Measurements from ENCODE around the gene UCHL3. TPM values are rescaled to one million over a fixed set of nuclear protein-coding genes. Genes with fewer than 3 reads are reported as not detected.

Gene UCHL3
- total RNA-seq, 1 donor, result 41.5 TPM

DNA sequence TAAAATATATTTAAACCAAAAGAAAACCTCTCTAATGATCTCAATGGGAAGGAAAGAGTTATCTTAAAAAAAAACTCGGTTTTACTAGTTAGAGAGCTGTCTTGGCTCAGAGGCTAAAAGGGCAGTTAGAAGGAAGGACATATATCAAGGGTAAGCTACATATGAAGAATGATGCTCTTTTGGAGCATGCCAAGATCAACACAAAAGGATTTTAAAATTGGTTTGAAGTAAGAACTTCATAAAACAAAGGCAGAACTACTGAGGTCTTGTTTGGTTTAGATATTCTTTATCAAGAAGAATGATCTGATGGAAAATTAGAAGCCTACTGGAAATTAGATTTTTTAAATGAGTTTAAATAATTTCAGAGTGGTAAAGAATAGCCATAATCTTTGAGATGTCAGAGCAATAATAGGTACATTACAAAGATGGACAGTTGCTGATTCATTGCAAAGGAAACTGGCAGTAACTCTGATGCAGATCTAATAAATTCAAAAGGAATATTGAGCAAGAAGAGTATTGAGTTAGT lies 47.1 kb downstream of the UCHL3 start:
- no peak overlapping the region for H3K4me3 ChIP-seq (ENCODE audit: low read depth, low read length)
- no peak for DNase-seq (ENCODE audit: low read depth)
- TF ChIP-seq, protein P1, sequence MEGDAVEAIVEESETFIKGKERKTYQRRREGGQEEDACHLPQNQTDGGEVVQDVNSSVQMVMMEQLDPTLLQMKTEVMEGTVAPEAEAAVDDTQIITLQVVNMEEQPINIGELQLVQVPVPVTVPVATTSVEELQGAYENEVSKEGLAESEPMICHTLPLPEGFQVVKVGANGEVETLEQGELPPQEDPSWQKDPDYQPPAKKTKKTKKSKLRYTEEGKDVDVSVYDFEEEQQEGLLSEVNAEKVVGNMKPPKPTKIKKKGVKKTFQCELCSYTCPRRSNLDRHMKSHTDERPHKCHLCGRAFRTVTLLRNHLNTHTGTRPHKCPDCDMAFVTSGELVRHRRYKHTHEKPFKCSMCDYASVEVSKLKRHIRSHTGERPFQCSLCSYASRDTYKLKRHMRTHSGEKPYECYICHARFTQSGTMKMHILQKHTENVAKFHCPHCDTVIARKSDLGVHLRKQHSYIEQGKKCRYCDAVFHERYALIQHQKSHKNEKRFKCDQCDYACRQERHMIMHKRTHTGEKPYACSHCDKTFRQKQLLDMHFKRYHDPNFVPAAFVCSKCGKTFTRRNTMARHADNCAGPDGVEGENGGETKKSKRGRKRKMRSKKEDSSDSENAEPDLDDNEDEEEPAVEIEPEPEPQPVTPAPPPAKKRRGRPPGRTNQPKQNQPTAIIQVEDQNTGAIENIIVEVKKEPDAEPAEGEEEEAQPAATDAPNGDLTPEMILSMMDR (IDR thresholded peaks at IDR 0.05; ENCODE audit: insufficient read depth, low read depth, low read length), result no peak

DNA sequence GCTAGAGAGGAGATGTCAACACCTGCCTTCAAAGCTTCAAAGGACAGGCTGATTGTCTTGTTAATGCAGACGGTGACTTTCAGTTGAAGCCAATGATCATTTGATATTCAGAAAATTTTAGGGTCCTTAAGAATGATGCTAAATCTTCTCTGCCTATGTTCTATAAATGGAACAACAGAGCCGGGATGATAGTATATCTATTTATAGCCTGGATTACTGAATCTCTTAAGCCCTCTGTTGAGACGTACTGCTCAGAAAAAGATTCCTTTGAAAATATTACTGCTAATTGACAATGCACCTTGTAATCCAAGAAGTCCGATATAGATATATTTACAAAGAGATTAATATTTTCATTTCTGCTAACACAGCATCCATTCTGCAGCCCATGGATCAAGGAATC lies 50.8 kb downstream of the UCHL3 start:
- TF ChIP-seq, protein P1 (IDR thresholded peaks at IDR 0.05; ENCODE audit: insufficient read depth, low read depth, low read length), result no peak
- no peak overlapping the region for H3K4me3 ChIP-seq (ENCODE audit: low read depth, low read length)
- DNase-seq (ENCODE audit: low read depth), result no peak

DNA sequence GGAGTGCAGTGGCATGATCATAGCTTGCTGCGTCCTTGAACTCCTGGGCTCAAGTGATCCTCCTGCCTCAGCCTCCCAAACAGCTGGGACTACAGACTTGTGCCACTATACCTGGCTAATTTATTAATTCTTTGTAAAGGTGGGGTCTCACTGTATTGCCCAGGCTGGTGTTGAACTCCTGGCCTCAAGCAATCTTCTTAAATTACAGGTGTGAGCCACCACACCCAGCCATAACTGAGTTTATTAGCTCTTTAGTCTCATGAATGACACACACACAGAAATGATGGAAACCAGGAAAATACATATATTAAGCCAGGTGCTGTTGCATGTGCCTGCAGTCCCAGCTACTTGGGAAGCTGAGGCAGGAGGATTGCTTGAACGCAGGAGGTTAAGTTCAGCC lies 53.4 kb downstream of the UCHL3 start:
- DNase-seq (ENCODE audit: low read depth), result no peak
- TF ChIP-seq, protein P1 (IDR thresholded peaks at IDR 0.05; ENCODE audit: insufficient read depth, low read depth, low read length), result no peak
- H3K4me3 ChIP-seq (ENCODE audit: low read depth, low read length), result no peak overlapping the region

DNA sequence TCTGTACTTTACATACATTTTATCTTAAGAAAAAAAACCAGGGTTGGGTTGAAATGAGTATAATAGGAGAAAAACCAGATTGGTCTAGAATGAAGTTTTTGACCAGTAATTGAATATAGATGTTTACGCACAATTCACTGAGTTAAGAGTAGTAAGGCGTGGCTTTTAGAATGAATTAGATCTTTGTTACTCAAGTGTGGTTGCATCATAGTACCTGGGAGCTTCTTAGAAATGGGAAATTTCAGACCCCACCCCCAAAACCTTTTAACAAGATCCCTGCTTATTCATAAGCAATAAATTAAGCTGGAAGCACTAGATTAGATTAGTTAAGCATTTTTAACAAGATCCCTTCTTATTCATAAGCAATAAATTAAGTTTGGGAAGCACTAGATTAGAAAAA lies 57.9 kb downstream of the UCHL3 start:
- TF ChIP-seq, protein P1 (IDR thresholded peaks at IDR 0.05; ENCODE audit: insufficient read depth, low read depth, low read length), result no peak
- no peak for DNase-seq (ENCODE audit: low read depth)
- no peak overlapping the region for H3K4me3 ChIP-seq (ENCODE audit: low read depth, low read length)

DNA sequence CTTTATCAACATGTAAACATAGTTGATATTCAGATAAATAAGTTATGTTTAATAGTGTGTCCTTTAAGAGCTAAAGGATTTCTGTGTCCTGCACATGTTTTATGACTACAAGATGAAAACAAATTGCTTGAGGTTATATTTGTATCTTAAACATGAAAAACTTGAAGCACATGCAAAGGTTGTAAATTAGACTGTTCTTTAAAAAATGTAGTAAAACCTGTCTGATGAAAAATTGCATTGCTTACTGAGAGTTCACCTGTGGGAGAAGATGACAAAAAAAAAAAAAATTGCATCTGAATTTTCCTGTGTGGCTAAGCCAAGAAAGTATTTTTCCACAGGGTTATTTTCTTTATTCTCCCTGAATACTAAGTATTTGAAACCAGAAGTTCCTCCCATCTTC lies 60.9 kb downstream of the UCHL3 start:
- TF ChIP-seq, protein P1 (IDR thresholded peaks at IDR 0.05; ENCODE audit: insufficient read depth, low read depth, low read length), result no peak
- DNase-seq (ENCODE audit: low read depth), result no peak
- H3K4me3 ChIP-seq (ENCODE audit: low read depth, low read length), result no peak overlapping the region

DNA sequence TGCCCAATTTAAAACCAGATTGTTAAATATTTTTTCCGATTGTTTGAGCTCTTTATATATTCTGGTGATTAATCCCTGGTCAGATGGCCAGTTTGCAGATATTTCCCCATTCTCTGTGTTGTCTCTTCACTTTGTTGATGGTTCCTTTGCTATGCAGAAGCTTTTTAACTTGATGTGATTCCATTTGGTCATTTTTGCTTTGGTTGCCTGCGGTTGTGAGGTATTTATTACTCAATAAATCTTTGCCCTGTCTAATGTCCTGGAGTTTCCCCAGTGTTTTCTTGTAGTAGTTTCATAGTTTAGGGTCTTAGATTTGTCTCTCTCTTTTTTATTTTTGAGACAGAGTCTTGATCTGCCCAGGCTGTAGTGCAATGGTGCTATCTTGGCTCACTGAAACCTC lies 62.8 kb downstream of the UCHL3 start:
- no peak overlapping the region for H3K4me3 ChIP-seq (ENCODE audit: low read depth, low read length)
- peak; percentile 82 for DNase-seq (ENCODE audit: low read depth)
- TF ChIP-seq, protein P1 (IDR thresholded peaks at IDR 0.05; ENCODE audit: insufficient read depth, low read depth, low read length), result no peak

DNA sequence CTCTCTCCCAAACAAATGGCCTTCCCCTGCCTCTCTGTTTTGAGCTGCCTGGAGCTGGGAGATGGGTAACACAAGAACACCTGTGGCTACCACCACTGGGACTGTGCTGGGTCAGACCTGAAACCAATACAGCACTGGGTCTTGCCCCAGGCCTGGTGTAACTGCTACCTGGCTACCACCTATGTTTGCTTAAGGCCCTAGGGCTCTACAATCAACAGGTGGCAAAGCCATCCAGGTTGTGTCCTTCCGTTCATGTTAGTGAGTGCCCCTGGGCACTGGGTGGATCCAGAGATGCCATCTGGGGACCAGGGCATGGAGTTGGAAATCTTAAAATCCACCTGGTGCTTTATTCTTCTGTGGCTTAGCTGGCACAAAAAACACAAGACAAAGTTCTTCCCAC lies 67.6 kb downstream of the UCHL3 start:
- no peak for DNase-seq (ENCODE audit: low read depth)
- TF ChIP-seq, protein P1 (IDR thresholded peaks at IDR 0.05; ENCODE audit: insufficient read depth, low read depth, low read length), result no peak
- no peak overlapping the region for H3K4me3 ChIP-seq (ENCODE audit: low read depth, low read length)

Measured in fibroblast of villous mesenchyme (primary cell).